Temporal lobe (tissue), 2 donors: ENCODE data around the gene NUMA1. TPM values are rescaled to one million over a fixed set of nuclear protein-coding genes. Genes with fewer than 3 reads are reported as not detected.

Source experiments
- small RNA-seq: library from RNA; depleted of rRNA; stranded (forward); fragments of <200 nt; gene quantifications from one replicate; pipeline ENCODE3, GENCODE V24; 2014; ENCODE audit warnings: low replicate concordance
- total RNA-seq: library from RNA; depleted of rRNA; stranded (reverse); fragments of >200 nt; gene quantifications from one replicate; pipeline ENCODE4 v1.2.3, GENCODE V29; 2014

The NUMA1 gene
- total RNA-seq, 1 donor from 2014 or later = 110 TPM

Small RNA genes within 50 kb of the gene (small RNA-seq; reads per million reads assigned to genes)
- gene MIR3165 (0.11 reads per million), gene RNU6-72P (not detected)

Other genes starting within 250 kb of the NUMA1 start
- gene DEFB108B, start 247.3 kb downstream of the NUMA1 start, total RNA-seq = not detected
- not detected for gene DEFB131B, start 202.1 kb downstream of the NUMA1 start, total RNA-seq
- gene XNDC1N, start 151.9 kb downstream of the NUMA1 start, total RNA-seq = 5.9 TPM
- 17.5 TPM for gene RNF121, start 151.5 kb downstream of the NUMA1 start, total RNA-seq
- 2.5 TPM for gene IL18BP, start 81.6 kb downstream of the NUMA1 start, total RNA-seq
- 5.7 TPM for gene LRRC51, start 308 bp upstream of the NUMA1 start, total RNA-seq
- gene LAMTOR1, start 22.8 kb upstream of the NUMA1 start, total RNA-seq = 34.4 TPM
- not detected for gene TOMT, start 25.4 kb upstream of the NUMA1 start, total RNA-seq
- 12.5 TPM for gene ANAPC15, start 32.2 kb upstream of the NUMA1 start, total RNA-seq
- gene FOLR3, start 55.2 kb upstream of the NUMA1 start, total RNA-seq = not detected
- 0.25 TPM for gene FOLR1, start 111.6 kb upstream of the NUMA1 start, total RNA-seq
- gene FOLR2, start 136.3 kb upstream of the NUMA1 start, total RNA-seq = 3.9 TPM
- 12.8 TPM for gene INPPL1, start 144.2 kb upstream of the NUMA1 start, total RNA-seq
- gene PHOX2A, start 163.6 kb upstream of the NUMA1 start, total RNA-seq = not detected